ENCODE data around the gene HMCN2. TPM values are rescaled to one million over a fixed set of nuclear protein-coding genes. Genes with fewer than 3 reads are reported as not detected.
A peak's percentile ranks its signal among the peaks of the same experiment; 100 is the strongest.

The HMCN2 gene
- total and polyA plus RNA-seq, 2 experiments from 2014 or later = 0.27 to 0.36 TPM

- peaks cover 2% of the 10 kb centered on the region for H3K4me1 ChIP-seq (ENCODE audit: low read depth)
- DNase-seq (ENCODE audit: low read depth in 1 of 2, low spot score in 1 of 2) = no peak
- no peaks in the 10 kb centered on the region for H3K36me3 ChIP-seq
Measured at GRCh38 chr9:130236436-130236985, 29.0 kb upstream of the HMCN2 start.

GRCh38 chr9:130237076-130237475 is 28.5 kb upstream of the HMCN2 start:
- Histone ChIP-seq H3K4me1 (ENCODE audit: low read depth) (peaks cover 2% of the 10 kb centered on the region), H3K9me3 (ENCODE audit: low read depth) (no peaks in the 10 kb centered on the region), H3K4me3 (no peak overlapping the region), H3K27ac (no peak overlapping the region), H3K27me3 (no peaks in the 10 kb centered on the region), H3K36me3 (no peaks in the 10 kb centered on the region)
- no peak for TF ChIP-seq CTCF (IDR thresholded peaks at IDR 0.05; ENCODE audit: low read depth, low read length)
- no peak for DNase-seq (ENCODE audit: low read depth in 1 of 2, low spot score in 1 of 2)

More at GRCh38 chr9:130236436-130236985, 29.0 kb upstream of the HMCN2 start:
- no peak for TF ChIP-seq CTCF (IDR thresholded peaks at IDR 0.05; ENCODE audit: low read depth, low read length)
- Histone ChIP-seq H3K9me3 (ENCODE audit: low read depth) (no peaks in the 10 kb centered on the region), H3K27ac (no peak overlapping the region), H3K27me3 (no peaks in the 10 kb centered on the region), H3K4me3 (no peak overlapping the region)

- H3K27ac ChIP-seq = no peak overlapping the region
- no peaks in the 10 kb centered on the region for H3K36me3 ChIP-seq
- no peaks in the 10 kb centered on the region for H3K9me3 ChIP-seq (ENCODE audit: low read depth)
- DNase-seq (ENCODE audit: low read depth in 1 of 2, low spot score in 1 of 2) = peak in 1 of 2 donors; percentile 45
- TF ChIP-seq CTCF (IDR thresholded peaks at IDR 0.05; ENCODE audit: low read depth, low read length) = no peak
- no peak overlapping the region for H3K4me3 ChIP-seq
- H3K27me3 ChIP-seq = no peaks in the 10 kb centered on the region
- peaks cover 2% of the 10 kb centered on the region for H3K4me1 ChIP-seq (ENCODE audit: low read depth)
Measured at GRCh38 chr9:130237763-130238524, 27.6 kb upstream of the HMCN2 start.

GRCh38 chr9:130239363-130239695 is 26.2 kb upstream of the HMCN2 start:
- Histone ChIP-seq H3K4me3 (no peak overlapping the region), H3K36me3 (no peaks in the 10 kb centered on the region), H3K27ac (no peak overlapping the region), H3K27me3 (no peaks in the 10 kb centered on the region), H3K4me1 (ENCODE audit: low read depth) (peaks cover 2% of the 10 kb centered on the region), H3K9me3 (ENCODE audit: low read depth) (no peaks in the 10 kb centered on the region)
- no peak for TF ChIP-seq CTCF (IDR thresholded peaks at IDR 0.05; ENCODE audit: low read depth, low read length)
- no peak for DNase-seq (ENCODE audit: low read depth in 1 of 2, low spot score in 1 of 2)

- H3K27ac ChIP-seq = no peak overlapping the region
- no peak for TF ChIP-seq CTCF (IDR thresholded peaks at IDR 0.05; ENCODE audit: low read depth, low read length)
- no peaks in the 10 kb centered on the region for H3K9me3 ChIP-seq (ENCODE audit: low read depth)
- no peak for DNase-seq (ENCODE audit: low read depth in 1 of 2, low spot score in 1 of 2)
- H3K36me3 ChIP-seq = no peaks in the 10 kb centered on the region
- peaks cover 2% of the 10 kb centered on the region for H3K4me1 ChIP-seq (ENCODE audit: low read depth)
- H3K27me3 ChIP-seq = no peaks in the 10 kb centered on the region
- no peak overlapping the region for H3K4me3 ChIP-seq
Measured at GRCh38 chr9:130239741-130240241, 25.8 kb upstream of the HMCN2 start.
